Measurements from ENCODE around the gene ARID4A. TPM values are rescaled to one million over a fixed set of nuclear protein-coding genes. Genes with fewer than 3 reads are reported as not detected.
A peak's percentile ranks its signal among the peaks of the same experiment; 100 is the strongest.

The ARID4A gene
- total and polyA plus RNA-seq, 2 of the 13 experiments (the other 11 are each of a cell fraction or from before 2014, with no cell fraction given): 7.2 to 9.7 TPM

DNA sequence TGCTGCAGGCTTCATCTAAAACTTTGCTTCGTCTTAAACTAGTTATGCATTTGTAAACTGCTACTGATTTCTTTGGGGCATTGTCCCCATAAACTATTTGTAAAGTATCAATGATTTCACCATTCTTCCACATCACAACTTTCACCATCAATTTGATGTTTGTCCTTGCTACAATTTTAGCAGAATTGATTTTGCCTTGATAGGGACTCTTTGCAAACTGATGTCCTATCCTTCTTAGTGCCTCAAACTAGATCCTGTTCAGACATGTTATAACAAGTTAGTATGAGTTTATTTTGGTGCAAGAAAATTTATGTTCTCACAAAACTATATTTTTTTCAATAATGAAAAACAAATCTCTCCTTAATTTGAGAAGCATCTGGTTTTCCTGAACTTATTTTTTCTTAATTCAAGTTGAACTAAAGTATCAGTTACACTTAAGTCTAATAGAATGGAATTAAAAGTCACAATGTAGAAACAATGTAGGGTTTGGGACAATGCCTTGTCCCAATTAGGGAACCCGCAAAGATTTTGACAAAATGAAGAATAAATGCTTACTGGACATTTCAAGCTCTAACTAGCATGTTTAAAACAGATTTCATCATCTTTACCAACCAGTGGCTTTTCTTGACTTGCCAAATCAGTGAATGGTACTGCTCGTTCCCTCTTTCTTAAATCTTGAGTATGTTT is 10.1 kb upstream of the ARID4A start:
- Histone ChIP-seq H3K9me3 (ENCODE audit: low read length) (no peaks in the 10 kb centered on the region), H2AFZ (ENCODE audit: low read length) (no peak overlapping the region), H4K20me1 (ENCODE audit: insufficient read depth, low read length) (no peaks in the 10 kb centered on the region), H3K79me2 (ENCODE audit: insufficient read depth, low read length) (peaks cover 71% of the 10 kb centered on the region), H3K36me3 (replicated peaks in 1 of 2; ENCODE audit: control insufficient read depth in 1 of 2, insufficient read depth in 2 of 2, low read length in 2 of 2) (peaks cover 12 to 55% of the 10 kb centered on the region in 2 experiments), H3K9ac (ENCODE audit: insufficient read depth, low read depth, low read length) (no peak overlapping the region), H3K4me3 (replicated peaks in 1 of 3; ENCODE audit: insufficient read depth in 1 of 3, low read depth in 2 of 3, low read length in 3 of 3) (no peak overlapping the region; a peak in 1 of 6 replicates), H3K27ac (ENCODE audit: extremely low read length, insufficient read depth, low read length) (peak overlapping the region; percentile 68), H3K4me1 (ENCODE audit: insufficient read depth, low read length) (peaks cover 78% of the 10 kb centered on the region), H3K4me2 (ENCODE audit: low read depth, low read length) (peak overlapping the region; percentile 38), H3K27me3 (ENCODE audit: control insufficient read depth in 1 of 2, insufficient read depth in 2 of 2, low read length in 2 of 2) (no peaks in the 10 kb centered on the region)
- ChIA-PET POLR2A (interaction anchor here (1.3 to 4.1 kb wide), 3 partner anchors 10 to 44 kb away, joined by 6 to 57 read pairs (median 23); partner anchors contain the start of genes ARID4A and PSMA3), CTCF (ENCODE audit: low intra/inter-chr PET ratio, low total read pairs) (no interaction called here)
- BruUV-seq (replicated peaks): TSS peak; percentile 6
- in situ Hi-C loops (cut with HindIII; ENCODE audit: extremely low pct_ligation_motif_present, low pct_unique_long_range_greater_than_20kb) (no loop called here), intact Hi-C loops (cut with micrococcal nuclease; ENCODE audit: unreplicated experiment) (no loop called here)
- no peak for FAIRE-seq
- WGBS (ENCODE audit: low lambda C conversion rate): 95% methylated on average over 3 of the region's 3 CpGs
- TF ChIP-seq MAFK (conservative IDR thresholded peaks at IDR 0.05 in 1 of 2, IDR thresholded peaks at IDR 0.05 in 1 of 2; ENCODE audit: low read length in 2 of 2): peak; percentile 21 to 41; a peak in 3 of 4 replicates
- no peak for TF ChIP-seq ZNF790 (CRISPR knock-in tag; IDR thresholded peaks at IDR 0.05; ENCODE audit: borderline replicate concordance)
- TF ChIP-seq, protein P1, sequence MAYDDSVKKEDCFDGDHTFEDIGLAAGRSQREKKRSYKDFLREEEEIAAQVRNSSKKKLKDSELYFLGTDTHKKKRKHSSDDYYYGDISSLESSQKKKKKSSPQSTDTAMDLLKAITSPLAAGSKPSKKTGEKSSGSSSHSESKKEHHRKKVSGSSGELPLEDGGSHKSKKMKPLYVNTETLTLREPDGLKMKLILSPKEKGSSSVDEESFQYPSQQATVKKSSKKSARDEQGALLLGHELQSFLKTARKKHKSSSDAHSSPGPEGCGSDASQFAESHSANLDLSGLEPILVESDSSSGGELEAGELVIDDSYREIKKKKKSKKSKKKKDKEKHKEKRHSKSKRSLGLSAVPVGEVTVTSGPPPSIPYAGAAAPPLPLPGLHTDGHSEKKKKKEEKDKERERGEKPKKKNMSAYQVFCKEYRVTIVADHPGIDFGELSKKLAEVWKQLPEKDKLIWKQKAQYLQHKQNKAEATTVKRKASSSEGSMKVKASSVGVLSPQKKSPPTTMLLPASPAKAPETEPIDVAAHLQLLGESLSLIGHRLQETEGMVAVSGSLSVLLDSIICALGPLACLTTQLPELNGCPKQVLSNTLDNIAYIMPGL (CRISPR knock-in tag; IDR thresholded peaks at IDR 0.05; ENCODE audit: borderline replicate concordance in 1 of 2, low read depth in 1 of 2): peak in 1 of 2 experiments; percentile 11; a peak in 1 of 4 replicates
- no peak for TF ChIP-seq MEIS1 (CRISPR knock-in tag; IDR thresholded peaks at IDR 0.05; ENCODE audit: borderline replicate concordance)
- no peak for TF ChIP-seq NKX3-1 (CRISPR knock-in tag; IDR thresholded peaks at IDR 0.05)
- TF ChIP-seq ZKSCAN5 (CRISPR knock-in tag; IDR thresholded peaks at IDR 0.05): no peak
- 0 out of 2 replicates have a peak, but pooled peaks have one; percentile 33 for TF ChIP-seq MAFF (IDR thresholded peaks at IDR 0.05; ENCODE audit: low read depth, low read length)
- 0 out of 2 replicates have a peak, but pooled peaks have one; percentile 45 for TF ChIP-seq SATB2 (CRISPR knock-in tag; IDR thresholded peaks at IDR 0.05)
- TF ChIP-seq SIN3A (IDR thresholded peaks at IDR 0.05; ENCODE audit: borderline replicate concordance, low read depth, low read length): no peak
- TF ChIP-seq, protein P2, sequence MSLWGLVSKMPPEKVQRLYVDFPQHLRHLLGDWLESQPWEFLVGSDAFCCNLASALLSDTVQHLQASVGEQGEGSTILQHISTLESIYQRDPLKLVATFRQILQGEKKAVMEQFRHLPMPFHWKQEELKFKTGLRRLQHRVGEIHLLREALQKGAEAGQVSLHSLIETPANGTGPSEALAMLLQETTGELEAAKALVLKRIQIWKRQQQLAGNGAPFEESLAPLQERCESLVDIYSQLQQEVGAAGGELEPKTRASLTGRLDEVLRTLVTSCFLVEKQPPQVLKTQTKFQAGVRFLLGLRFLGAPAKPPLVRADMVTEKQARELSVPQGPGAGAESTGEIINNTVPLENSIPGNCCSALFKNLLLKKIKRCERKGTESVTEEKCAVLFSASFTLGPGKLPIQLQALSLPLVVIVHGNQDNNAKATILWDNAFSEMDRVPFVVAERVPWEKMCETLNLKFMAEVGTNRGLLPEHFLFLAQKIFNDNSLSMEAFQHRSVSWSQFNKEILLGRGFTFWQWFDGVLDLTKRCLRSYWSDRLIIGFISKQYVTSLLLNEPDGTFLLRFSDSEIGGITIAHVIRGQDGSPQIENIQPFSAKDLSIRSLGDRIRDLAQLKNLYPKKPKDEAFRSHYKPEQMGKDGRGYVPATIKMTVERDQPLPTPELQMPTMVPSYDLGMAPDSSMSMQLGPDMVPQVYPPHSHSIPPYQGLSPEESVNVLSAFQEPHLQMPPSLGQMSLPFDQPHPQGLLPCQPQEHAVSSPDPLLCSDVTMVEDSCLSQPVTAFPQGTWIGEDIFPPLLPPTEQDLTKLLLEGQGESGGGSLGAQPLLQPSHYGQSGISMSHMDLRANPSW (CRISPR knock-in tag; IDR thresholded peaks at IDR 0.05; ENCODE audit: borderline replicate concordance): no peak
- no peak for ATAC-seq
- no peak for DNase-seq (ENCODE audit: low spot score)

Measured in HepG2 (cell line).